Dedifferentiated amniotic fluid mesenchymal stem cell (primary cell): Measurements from ENCODE around the gene SAMD14.

Source experiments
- DNase-seq: peaks from one replicate; pipeline ENCODE4 v3.0.0-alpha.2; 2016; ENCODE audit errors: extremely low spot score

The SAMD14 gene

DNA sequence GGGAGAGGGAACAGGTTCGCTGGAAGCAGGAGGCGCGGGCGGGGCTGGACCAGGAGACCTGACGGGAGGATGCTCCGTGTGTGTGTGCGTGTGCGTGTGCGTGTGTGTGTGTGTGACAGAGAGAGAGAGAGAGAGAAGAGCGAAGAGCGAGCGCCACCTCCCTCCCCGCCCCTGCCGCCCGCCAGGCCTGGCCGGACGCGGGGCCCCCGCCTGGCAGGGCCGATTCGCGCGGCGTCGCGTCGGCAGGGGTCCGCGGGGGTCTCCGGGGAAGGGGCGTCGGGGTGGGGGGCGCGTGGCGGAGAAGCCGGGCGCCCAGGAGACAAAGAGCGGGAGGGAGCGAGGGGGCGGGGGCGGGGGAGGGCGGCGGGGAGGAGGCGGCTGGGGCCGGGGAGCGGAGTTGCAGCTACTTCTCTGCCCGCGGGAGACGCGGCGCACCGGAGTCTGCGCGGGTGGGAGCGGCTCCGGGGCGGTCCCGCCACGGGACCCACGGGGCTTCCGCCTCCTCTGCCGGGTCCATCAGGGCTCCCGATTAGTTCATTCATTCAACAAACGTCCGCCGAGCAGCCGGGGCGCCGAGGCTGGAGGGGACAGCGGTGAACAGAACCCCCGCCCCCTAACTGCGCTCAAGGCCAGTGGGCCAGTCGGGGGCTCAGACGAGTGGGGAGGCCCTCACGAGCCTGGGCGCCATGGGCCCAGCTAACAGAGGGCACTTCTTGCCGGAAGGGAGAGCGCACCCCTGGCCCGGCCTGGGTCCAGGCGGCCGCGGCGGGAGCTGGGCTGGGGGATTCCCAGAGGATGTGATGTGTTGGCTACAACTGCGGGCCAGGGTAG is at the start of gene SAMD14:
Gene SAMD14 (minus strand): TSS at position 433 of the 831 bp plus-strand sequence. CDS start 5,201 bp downstream, outside the sequence.
- DNase-seq, result no peak

DNA sequence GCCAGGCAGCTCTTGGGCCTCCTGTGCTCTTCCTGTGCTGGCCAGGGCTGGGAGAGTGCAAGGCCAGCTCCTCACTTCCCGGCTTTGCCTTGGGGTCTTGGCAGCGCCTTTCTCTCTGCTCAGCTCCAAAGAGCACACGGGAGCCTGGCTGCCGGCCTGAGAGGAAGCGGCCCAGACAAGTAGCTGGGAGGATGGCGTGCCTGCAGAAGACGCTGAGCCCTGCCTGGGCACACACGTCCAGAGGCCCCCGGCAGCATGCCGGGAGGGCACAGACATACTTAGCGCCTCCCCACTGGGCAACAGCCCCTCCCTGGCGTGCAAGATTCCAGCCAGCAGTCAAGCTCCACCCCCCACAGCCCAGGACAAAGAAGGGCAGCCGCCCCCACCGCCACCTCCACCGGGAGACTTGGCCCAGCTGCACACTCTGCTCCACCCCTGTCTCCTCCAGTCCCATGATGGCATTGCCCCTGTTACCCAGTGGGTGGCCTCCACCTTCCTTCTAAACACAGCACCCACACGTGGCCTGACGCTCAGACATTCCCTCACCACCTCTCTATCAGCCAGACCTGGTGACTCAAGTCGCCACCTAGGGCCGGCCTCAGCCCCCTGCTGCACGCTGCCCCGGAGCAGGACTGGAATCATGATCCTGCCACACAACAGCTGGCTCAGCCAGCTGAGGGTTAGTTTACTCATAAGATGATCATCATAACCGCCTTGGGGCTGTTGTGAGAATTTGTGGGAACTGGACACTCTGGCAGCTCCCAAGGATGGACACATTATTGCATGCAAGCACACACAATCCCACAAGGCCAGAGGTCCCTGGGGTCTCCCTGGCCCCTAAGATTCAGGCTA is 48.2 kb upstream of the SAMD14 start:
- DNase-seq, result peak; percentile 92

DNA sequence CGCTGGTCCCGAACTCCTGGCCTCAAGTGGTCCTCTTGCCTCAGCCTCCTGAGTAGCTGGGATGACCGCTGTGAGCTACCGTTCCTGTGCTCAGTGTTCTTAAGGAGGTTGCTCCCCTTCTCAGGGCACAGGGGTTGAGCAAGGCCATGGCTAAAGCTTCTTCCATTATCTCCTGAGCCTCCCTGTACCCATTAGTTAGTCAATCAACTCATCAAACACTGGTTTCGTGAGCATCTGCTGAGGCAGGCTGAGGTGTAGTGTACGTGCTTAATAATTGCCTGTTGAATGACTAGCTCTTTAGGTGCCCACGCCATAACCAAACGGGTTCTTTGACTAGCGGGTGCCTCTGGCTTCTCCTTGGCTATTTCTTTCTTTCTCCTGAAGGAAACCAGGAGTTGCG is 47.5 kb upstream of the SAMD14 start:
- no peak for DNase-seq

DNA sequence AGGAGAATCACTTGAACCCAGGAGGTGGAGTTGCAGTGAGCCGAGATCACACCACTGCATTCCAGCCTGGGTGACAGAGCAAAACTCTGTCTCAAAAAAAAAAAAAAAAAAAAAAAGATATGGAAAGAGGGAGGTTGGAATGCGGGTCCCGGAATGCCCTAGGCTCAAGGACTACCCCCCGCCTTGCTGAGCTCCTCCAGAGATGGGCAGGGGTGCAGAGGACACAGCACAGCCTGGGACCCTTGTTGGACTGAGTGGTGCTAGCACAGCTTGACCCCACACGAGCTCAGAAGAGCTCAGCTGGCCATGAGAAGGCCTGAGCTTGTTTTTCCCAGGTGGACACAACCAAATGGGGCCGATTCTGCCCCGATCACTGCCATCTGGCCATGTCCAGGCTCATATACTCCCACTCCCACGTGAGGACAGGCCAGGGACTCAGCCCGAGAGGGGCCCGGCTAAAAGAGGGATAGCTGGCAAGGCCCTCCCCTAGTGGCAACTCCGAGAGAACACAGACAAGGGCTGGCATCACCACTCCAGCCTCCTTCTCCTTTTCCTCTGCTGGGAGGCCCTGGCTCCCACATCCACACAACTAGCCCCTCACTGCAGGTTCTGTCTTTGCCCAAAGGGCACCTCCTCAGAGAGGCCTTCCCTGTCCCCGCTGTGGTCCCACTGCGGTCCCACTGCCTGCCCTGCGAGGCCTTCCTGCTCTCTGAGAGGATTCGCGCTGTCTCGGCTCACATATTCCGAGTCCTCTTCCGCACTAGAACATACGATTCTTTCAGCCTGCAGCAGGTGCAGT is 46.8 kb upstream of the SAMD14 start:
- no peak for DNase-seq

DNA sequence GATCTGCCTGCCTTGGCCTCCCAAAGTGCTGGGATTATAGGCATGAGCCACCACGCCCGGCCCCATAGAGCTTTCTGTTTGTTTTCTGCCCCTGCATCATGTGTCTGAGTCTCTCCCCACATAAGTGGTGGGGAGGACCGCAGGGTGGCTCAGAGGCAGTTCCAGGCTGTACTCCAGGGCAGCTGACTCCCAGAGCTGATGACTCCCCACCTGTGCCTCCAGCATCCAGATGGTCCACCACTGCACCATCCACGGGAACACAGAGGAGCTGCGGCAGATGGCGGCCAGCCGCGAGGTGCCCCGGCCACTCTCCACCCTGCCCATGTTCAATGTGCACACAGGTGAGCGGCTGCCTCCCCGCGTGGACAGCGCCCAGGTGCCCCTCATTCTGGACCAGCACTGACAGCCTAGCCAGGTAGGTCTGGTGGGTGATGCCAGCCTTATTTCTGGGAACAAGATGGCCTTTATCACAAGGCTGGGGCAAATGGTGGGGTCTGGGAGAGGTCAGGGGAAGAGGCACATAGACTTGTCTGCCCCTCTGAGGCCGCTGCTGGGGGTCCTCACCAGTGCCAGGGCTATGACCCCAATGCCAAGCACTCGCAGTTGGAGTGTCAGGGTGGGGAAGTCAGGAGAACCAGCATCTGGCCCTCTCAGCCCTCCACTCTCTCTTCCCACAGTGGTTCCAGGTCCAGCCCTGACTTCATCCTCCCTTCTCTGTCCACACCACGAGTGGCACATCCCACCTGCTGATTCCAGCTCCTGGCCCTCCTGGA is 45.3 kb upstream of the SAMD14 start:
- DNase-seq, result no peak

DNA sequence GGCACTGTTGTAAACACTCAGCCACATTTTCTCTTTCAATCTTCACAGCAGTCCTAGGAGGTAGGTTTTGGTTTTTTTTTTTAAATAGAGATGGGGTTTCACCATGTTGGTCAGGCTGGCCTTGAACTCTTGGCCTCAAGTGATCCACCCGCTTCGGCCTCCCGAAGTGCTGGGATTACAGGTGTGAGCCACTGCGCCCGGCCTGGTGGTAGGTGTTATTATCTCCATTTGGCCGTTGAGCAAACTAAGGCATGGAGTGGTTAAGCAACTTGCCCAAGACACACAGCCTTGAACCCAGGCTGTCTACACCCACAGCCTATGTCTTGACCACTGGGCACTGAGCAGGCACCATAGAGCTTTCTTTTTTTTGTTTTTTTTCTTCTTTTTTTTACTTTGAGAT is 44.5 kb upstream of the SAMD14 start:
- DNase-seq, result no peak

DNA sequence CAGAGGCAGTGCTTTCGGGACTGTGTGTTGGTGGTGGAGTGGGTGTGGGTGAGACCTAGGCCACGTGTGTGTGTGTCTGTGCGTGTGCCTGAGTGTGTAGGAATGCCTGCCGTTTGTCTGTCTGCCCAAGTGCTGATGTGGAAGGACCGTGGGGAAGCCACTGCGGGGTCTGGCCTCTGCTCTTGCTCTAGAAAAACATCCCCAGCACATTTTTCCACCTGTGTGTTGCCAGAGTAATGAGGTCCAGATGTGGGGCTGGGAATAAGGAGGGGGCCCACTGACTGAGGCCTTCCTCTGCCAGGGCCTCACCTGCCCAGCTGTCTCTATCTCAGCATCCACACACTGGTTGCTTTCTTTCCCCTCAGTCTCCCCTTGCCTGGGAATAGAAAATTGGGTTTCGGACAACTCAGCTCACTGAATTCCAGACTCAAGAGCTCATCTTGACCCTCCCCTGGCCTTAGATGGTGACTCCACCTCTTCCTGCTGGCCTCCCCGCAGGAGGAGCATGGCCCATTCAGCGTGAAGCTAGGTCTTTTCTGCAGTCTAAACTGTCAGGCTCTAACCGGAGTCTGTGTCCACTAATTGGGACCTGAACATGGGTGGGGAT is 43.5 kb upstream of the SAMD14 start:
- DNase-seq, result peak; percentile 82

DNA sequence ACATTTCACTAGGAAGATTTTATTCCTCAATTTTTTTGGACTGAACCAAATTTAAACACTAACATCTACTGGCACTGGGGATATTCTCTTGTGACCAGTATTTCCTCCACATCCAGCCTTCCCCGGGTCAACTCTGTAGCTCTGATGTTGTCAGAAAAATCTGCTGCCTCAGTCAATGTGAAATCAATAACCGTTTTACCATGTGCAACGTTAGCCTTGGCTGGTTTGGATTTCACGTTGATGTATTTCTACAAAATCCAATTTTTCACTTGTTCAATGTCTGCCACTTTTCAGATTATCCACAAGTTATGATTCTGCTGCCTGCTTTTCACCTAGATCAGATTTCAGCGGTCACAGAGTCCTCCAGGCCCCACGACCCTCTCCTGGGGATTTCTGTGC is 43.0 kb upstream of the SAMD14 start:
- no peak for DNase-seq

DNA sequence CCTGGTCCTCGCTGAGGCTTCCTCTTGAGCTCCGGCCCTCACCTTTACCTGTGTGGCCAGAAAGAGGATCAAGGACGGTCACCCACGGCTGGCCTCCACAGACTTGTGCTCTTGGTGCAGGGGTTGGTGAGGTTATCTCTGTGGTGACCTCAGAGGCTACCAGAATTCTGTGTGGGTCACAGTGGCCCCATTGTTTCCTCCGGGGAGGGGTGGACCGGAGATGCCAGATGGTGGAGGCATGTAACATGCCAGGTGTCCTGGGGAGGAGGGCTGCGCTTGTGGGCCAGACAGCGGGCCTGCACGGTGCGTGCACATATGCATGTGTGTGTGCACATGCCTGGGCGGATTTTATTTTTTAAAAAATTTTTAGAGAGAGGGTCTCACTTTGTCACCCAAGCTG is 42.2 kb upstream of the SAMD14 start:
- DNase-seq, result no peak

DNA sequence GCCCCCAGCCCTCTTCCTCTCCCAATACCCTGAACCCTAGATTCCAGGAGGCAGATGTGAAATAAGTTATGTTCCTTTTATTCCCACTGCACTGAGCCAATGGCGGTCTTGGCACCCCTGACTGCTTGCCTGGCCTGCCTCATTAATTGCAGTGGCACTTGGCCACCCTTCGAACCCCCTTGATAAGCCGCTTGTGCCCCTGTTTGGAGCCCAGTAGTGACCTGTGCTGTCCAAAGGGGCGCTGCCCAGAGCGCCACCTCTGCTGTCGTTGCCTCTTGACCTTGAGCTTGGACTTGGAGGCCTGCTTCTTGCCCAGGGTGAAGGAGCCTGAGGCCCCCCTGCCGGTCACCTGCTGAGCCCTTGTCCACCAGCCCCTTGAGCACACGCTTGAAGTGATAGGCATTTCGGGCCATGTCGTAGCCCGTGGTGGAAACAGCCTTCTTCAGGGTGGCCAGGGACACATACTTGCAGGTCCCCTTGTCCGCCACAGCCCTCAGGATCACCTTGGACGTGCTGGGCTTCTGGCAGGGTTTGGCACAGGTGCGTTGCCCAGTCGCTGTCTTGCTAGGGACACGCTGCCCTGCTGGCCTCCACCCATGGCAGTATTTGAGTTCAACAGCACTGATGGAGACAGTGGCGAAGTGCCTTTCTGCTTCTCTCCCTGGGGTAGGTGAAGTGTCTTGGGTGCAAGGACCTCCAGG is 41.6 kb upstream of the SAMD14 start:
- no peak for DNase-seq

DNA sequence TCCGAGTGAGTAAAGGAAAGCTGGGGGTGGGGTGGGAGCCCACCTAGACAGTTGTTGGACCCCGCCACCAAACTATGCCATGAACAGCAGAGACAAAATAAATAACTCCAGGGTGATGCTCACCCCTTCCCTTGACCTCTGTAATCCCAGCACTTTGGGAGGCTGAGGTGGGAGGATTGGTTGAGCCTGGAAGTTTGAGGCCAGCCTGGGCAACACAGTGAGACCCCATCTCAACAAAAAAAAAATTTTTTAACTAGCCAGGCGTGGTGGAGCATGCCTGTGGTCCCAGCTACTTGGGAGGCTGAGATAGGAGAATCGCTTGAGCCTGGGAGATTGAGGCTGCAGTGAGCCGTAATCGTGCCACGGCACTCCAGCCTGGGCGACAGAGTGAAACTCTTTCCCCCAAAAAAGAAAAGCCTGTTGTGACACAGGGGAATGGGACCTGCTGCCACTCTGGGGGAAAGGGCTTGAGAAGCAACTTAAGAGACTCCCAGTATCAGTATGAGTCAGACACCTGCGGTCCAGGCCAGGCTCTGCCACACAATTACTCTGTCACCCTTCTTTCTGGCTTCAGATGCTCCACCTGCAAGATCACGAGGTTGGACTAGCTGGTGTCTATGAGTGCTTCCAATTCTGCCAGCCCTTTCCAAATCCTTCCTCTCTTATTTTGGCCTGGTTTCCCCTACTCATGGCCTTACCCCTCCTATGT is 40.9 kb upstream of the SAMD14 start:
- no peak for DNase-seq

DNA sequence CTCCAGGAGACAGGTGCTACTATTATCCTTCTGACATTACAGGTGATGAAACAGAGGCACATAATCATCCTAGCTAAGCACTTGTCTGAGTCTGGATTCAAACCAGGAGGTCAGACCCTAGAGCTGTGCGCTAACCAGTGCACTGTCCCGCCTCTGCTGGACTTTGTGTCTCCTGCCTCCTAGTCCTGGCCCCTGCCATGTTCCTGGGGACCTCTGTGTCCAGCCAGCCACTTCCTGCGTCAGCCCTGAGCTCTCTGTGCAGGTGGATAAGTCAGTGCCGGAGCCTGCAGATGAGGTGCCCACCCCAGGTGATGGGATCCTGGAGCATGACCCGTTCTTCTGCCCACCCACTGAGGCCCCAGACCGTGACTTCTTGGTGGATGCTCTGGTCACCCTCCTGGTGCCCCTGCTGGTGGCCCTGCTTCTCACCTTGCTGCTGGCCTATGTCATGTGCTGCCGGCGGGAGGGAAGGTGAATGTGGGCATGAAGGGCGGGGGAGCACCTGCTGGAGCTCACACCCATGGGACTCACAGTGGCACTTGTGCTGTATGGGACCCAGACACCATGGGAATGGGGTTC is 40.0 kb upstream of the SAMD14 start:
- DNase-seq, result no peak

DNA sequence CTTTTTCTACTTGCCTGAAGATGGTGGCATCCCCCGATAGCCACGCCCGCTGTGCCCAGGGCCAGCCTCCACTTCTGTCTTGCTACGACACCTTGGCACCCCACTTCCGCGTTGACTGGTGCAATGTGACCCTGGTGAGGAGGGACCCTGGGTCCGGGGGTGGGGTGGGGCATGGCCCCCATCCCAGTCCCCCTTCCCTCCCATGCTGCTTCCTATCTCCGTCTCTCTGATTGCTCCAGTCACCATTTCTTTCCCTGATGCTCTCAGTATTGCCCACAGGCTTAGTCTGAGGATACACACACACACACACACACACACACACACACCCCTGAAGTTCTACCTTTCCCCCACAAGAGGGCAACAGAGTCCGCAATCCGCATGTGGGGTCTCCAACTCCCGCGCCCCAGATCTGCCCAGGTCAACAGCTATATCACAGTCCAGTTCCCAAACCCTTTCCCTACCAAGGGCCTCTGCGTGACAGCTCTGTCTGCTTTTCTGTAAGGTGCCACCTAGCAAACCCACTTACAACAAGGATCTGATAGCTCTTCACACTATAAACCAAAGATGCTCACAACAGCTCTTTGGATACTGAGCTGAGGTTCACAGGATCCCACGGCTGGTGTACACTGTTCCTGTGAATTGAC is 39.3 kb upstream of the SAMD14 start:
- DNase-seq, result no peak

DNA sequence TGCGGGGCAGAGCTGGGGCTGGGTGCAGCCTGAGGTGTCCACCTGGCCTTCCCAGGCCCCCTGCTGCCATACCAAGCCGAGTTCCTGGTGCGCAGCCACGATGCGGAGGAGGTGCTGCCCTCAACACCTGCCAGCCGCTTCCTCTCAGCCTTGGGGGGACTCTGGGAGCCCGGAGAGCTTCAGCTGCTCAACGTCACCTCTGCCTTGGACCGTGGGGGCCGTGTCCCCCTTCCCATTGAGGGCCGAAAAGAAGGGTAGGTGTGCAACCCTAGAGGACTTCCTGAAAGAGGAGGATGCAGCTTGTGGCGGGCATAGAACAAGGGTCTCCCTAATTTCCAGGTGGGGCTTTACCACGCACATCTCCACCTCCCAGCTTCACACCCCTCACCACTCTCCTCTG is 38.4 kb upstream of the SAMD14 start:
- no peak for DNase-seq

DNA sequence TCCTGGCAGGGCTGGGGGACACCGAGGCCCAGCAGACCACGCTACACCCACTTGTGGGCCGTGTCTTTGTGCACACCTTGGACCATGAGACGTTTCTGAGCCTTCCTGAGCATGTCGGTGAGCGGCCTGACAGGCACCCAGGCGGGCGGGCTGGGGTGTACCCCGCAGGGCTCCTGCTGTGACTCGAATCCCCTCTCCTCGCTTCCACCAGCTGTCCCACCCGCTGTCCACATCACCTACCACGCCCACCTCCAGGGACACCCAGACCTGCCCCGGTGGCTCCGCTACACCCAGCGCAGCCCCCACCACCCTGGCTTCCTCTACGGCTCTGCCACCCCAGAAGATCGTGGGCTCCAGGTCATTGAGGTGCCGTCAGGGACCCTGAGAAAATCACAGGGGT is 37.4 kb upstream of the SAMD14 start:
- DNase-seq, result no peak

DNA sequence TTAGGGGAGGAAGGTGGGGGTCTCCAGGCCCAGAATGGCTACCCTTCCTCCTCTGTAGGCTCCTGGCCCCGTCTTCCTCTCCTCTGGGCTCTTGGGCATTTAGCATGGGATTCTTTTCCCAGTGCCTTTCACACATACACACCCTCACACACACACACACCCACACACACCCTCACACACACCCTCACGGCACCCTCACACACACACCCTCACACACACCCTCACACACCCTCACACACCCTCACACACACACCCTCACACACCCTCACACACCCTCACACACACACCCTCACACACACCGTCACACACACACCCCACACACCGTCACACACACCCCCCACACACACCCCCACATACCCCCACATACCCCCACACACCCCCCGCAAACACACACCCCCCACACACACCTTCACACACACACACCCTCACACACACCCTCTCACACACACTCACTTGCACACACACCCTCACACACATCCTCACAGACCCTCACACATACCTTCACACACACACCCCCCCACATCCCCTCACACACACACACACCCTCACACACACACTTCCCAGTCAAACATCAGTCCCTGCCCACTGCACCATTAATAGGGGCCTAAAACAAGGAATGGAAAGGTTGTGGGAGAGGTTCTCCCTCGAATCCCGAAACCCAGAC is 36.7 kb upstream of the SAMD14 start:
- DNase-seq, result no peak

DNA sequence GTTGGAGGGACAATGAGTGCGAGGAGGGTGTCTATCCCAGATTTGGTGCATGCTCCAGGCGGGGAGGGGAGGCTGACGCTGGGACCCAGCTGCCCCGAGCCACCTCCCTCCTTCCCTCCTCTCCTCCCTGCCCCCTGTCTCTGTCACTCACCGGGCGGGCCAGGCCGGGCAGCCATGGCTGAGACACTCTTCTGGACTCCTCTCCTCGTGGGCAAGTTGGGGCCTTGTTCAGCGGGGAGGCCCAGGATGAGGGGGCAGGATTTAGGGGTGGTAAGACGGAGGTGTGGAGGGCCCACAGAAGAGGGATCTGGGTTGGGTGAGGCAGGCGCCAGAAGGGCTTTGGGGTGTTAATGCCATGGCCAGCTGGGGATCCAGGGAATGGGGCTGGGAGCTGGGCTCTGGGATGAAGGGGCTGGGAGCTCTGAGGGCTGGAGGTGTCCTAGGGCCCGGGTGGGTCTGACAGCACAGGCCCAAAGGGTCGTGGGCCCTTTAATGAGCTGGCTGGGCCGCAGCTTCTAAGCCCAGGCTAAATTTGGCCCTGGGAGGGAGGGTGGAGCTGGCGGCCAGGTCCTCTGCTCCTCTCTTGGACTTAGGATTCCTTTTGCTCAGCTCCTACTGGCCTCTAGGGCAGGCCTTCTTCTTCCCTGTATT is 36.0 kb upstream of the SAMD14 start, which contains the start of gene SGCA:
Gene SGCA (plus strand): TSS at position 139 of the 651 bp plus-strand sequence. CDS start 36 bp downstream, at position 175.
- DNase-seq, result no peak

DNA sequence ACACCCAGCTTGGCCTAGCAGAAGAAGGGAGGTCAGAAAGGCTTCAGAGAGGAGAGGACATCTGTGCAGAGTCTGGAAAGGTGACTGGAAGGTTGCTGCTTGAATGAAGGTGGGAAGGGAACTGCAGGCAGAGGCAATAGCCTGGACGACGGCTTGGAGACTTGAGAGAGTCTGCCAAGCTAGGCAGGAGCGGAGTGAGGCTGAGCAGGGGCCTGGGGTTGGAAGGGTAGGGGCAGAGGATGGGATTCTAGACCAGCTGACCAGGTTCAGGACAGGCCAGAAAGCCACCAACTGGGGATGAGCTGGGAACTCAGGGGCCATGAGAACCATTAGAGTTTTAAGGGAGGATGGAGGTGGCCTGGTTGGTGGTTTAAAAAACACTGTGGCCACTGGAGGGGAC is 35.5 kb upstream of the SAMD14 start:
- no peak for DNase-seq
